ENCODE results near the gene COL25A1.

The COL25A1 gene

DNA sequence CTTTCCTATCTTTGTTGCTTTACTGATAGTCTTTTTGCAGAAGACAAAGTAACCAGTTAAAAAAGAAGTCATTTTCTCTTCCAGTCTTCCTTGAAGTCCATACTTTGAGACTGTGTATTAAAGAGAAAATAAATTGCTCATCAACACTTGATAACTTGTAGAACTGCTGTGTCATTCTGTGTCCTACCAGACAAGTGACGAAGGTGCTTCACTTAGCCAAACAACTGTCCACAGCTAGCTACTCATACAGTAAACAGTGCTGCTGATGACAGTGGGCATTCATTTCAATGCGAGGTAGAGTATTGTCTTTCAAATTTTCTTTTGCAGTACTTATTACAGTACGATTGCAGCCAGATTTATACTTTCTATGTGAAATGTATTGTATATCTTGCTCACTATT lies 11.5 kb downstream of the COL25A1 start:
- H3K27ac ChIP-seq, result no peak overlapping the region
- no peak for TF ChIP-seq ZFX (IDR thresholded peaks at IDR 0.05)
- TF ChIP-seq, protein P1, sequence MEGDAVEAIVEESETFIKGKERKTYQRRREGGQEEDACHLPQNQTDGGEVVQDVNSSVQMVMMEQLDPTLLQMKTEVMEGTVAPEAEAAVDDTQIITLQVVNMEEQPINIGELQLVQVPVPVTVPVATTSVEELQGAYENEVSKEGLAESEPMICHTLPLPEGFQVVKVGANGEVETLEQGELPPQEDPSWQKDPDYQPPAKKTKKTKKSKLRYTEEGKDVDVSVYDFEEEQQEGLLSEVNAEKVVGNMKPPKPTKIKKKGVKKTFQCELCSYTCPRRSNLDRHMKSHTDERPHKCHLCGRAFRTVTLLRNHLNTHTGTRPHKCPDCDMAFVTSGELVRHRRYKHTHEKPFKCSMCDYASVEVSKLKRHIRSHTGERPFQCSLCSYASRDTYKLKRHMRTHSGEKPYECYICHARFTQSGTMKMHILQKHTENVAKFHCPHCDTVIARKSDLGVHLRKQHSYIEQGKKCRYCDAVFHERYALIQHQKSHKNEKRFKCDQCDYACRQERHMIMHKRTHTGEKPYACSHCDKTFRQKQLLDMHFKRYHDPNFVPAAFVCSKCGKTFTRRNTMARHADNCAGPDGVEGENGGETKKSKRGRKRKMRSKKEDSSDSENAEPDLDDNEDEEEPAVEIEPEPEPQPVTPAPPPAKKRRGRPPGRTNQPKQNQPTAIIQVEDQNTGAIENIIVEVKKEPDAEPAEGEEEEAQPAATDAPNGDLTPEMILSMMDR (conservative IDR thresholded peaks at IDR 0.05), result no peak

DNA sequence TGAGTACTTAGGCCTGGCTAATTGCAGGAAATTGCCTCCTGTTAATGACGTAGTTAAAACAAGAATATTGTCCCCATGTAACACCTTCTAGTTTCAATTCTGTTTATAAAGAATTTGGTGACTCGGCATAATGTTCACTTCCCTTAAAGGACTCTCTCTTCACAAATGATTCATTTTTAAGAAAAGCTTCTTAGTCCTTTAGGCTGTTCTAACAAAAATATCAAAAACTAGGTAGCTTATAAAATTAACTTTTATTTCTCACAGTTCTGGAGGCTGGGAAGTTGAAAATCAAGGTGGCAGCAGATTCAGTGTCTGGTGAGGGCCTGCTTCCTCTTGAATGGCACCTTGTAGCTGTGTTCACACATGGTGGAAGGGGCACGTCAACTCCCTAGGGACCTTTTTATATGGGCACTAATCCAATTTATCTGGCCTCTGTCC lies 23.8 kb downstream of the COL25A1 start:
- TF ChIP-seq, protein P1 (conservative IDR thresholded peaks at IDR 0.05), result no peak
- TF ChIP-seq ZFX (IDR thresholded peaks at IDR 0.05), result no peak
- H3K27ac ChIP-seq, result no peak overlapping the region

DNA sequence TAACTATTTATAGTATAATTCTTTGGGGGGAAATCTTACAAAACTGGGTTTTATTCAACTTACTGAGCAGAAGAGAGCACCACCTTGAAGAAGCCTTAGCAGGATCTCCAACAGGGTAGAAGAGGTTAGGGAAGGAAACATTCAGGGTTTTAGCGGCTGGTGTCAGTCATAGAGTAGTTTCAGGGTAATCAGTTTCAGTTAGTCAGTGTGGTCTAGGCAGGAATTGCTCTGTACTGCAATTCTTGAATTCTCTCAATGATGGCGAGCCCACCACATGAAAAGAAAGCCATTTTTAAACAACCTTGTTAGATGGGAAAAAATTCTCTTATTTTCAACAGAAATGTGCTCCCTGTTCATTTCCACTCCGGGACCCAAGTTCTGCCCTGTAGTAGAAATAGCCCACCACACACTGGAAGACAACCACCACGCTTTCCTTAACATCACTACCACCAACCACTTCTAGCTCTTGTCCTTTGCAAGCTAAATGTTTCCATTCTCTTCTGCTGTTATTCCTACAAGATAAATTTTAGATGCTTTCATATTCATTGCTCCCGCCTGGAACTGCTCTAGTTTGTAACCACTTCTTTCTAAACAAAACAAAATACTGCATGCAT lies 25.9 kb downstream of the COL25A1 start:
- TF ChIP-seq, protein P1 (conservative IDR thresholded peaks at IDR 0.05), result no peak
- no peak for TF ChIP-seq ZFX (IDR thresholded peaks at IDR 0.05)
- H3K27ac ChIP-seq, result no peak overlapping the region

DNA sequence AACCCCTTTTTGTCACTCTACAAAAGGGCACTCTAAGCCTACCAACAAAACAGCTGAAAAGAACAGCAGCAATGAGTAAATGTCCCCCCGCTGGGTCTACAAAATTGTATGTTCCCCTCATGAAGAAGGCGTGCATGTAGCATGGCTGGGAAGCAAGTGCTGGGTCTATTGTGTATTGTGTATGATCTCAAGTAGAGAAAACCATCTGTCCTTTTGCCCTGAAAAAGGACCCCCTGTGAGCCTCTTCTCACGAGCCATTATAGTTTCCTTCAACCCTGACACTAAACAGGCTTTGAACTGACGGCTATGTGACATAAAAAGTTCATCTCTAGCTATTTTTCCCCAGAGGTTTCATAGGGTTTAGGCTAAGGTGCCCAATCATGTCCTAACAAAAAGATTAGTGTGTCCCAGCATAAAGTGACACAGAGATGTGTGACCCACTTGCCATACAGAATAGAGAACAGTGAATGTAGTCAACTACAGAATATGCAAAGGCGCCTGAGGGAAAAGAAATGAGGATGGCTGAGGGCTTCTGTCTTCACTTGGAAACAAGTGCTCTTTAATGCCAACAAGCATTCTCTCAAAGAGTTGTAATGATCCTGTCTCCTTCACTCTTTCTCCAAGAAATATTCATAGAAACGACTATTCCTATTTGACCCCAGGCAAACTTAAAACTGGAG lies 27.3 kb downstream of the COL25A1 start:
- no peak overlapping the region for H3K27ac ChIP-seq
- TF ChIP-seq, protein P1 (conservative IDR thresholded peaks at IDR 0.05), result no peak
- no peak for TF ChIP-seq ZFX (IDR thresholded peaks at IDR 0.05)

DNA sequence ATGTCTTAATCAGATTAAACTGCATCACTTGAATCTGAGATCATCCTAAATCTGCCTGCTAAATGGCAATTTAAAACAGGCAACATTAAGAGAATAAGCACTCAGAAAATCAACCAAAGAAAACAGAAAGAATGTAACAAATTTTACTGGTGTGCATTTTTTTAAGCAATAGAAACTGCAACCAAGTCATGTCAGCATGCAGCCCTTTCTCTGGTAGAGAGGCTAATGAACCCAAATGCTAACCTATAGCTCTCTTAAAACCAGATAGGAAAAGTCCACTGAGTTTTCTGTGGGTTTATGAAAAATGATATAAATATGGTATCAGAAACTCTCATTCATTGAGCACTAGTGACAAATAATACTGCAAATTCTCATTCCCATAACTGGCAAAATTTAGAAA lies 35.6 kb downstream of the COL25A1 start:
- TF ChIP-seq ZFX (IDR thresholded peaks at IDR 0.05), result no peak
- TF ChIP-seq, protein P1 (conservative IDR thresholded peaks at IDR 0.05), result no peak
- H3K27ac ChIP-seq, result no peak overlapping the region

DNA sequence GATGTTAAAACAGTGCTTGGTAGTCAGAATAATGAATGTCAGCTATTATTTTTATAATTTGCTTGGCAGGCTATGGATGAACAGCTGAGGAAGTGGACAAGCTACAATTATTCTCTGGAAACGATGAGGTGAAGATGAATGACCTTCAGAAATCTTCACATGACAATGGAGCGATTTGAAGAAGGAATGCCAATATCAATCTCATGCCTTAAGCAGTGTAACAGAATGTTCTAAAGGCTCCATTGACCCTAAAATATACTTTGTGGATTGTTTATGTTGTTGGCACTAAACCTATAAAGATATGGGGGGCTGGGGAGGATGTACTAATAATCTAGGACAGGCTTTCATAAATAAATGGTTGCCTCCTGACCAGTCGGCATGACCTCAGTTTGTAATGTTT lies 36.2 kb downstream of the COL25A1 start:
- TF ChIP-seq, protein P1 (conservative IDR thresholded peaks at IDR 0.05), result no peak
- no peak for TF ChIP-seq ZFX (IDR thresholded peaks at IDR 0.05)
- H3K27ac ChIP-seq, result no peak overlapping the region

DNA sequence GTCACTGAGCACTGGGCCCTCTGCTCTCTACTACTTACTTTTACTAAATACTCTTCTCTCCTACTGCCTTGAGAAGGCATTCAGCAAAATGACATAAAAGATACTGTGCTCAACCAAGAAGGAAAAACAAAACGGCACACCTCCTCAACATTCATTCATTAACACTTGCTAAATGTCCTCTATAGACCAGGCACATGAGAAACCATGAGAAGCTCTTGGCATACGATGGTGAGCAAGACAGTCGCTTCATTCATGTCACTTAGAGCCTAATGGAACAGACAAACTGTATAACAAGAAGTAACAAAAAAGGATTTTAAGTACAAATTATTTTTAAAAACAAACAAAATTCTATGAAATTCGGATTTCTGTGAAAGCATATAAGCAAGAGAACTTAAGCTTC lies 38.7 kb downstream of the COL25A1 start:
- no peak overlapping the region for H3K27ac ChIP-seq
- TF ChIP-seq, protein P1 (conservative IDR thresholded peaks at IDR 0.05), result no peak
- TF ChIP-seq ZFX (IDR thresholded peaks at IDR 0.05), result no peak
